ENCODE measurements around the gene COL6A3. TPM values are rescaled to one million over a fixed set of nuclear protein-coding genes. Genes with fewer than 3 reads are reported as not detected.

The COL6A3 gene
- total RNA-seq, 1 experiment from 2014 or later: 45.0 TPM

DNA sequence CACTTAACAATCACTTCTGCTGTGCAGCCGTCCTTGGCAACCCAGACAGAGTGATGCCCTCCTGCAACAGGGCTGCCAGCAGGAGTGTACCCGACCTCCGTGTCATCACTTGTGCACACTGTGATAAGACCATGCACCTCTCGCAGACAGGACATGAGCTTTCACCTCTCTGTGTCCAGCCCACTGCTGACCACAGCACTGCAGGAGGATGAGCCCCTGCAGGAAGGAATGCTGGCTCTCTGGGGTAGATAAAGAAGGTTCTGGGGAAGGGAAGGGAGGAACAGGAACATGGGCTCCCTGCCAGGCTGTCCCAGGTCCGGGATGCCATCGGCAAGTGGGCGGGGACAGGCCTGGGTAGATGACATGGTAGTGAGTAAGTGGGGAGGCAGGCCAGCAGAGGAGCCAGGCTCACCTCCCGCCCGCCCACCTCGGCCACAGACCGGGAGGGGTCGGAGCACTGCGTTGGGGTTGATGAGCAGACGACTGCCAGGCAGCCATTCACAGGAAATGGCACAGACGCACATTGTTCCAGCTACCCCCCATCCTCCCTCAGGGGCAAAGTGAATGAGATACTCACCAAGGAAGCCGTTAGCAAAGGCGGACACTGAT is 18.6 kb upstream of the COL6A3 start:
- peak; percentile 73 for ATAC-seq
- Histone ChIP-seq H3F3A (ENCODE audit: low read length, unreplicated experiment) (peaks cover 28% of the 10 kb centered on the region), H3K9ac (ENCODE audit: low read length) (peak overlapping the region; percentile 95), H3K27me3 (ENCODE audit: low read length) (no peaks in the 10 kb centered on the region), H3K36me3 (ENCODE audit: low read depth, low read length) (no peaks in the 10 kb centered on the region), H3K4me2 (ENCODE audit: low read length) (peak overlapping the region; percentile 81), H3K9me3 (ENCODE audit: low read length) (no peaks in the 10 kb centered on the region), H3K4me3 (ENCODE audit: low read length) (peak overlapping the region; percentile 61), H3K27ac (ENCODE audit: low read length) (peak overlapping the region; percentile 100), H3K79me2 (ENCODE audit: low read length) (peaks cover 30% of the 10 kb centered on the region), H3K9me2 (replicated peaks; ENCODE audit: low read length) (no peaks in the 10 kb centered on the region), H3K4me1 (ENCODE audit: insufficient read depth, low read length) (peaks cover 69% of the 10 kb centered on the region), H2AFZ (ENCODE audit: low read length) (no peak overlapping the region), H4K20me1 (ENCODE audit: low read length) (no peaks in the 10 kb centered on the region)
- intact Hi-C loops (cut with micrococcal nuclease): loop anchor here (1.0 to 5.0 kb wide), 4 partner anchors 33 to 68 kb away; partner anchors contain the start of gene MLPH
- DNase-seq: peak; percentile 97
- no peak for TF ChIP-seq EZH2phosphoT487 (IDR thresholded peaks at IDR 0.05; ENCODE audit: borderline replicate concordance, low read length)
- TF ChIP-seq, protein P1, sequence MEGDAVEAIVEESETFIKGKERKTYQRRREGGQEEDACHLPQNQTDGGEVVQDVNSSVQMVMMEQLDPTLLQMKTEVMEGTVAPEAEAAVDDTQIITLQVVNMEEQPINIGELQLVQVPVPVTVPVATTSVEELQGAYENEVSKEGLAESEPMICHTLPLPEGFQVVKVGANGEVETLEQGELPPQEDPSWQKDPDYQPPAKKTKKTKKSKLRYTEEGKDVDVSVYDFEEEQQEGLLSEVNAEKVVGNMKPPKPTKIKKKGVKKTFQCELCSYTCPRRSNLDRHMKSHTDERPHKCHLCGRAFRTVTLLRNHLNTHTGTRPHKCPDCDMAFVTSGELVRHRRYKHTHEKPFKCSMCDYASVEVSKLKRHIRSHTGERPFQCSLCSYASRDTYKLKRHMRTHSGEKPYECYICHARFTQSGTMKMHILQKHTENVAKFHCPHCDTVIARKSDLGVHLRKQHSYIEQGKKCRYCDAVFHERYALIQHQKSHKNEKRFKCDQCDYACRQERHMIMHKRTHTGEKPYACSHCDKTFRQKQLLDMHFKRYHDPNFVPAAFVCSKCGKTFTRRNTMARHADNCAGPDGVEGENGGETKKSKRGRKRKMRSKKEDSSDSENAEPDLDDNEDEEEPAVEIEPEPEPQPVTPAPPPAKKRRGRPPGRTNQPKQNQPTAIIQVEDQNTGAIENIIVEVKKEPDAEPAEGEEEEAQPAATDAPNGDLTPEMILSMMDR (conservative IDR thresholded peaks at IDR 0.05; ENCODE audit: low read depth, low read length): peak; percentile 38; the same call in 1 of the 2 replicates
- POLR2A ChIA-PET (ENCODE audit: unreplicated experiment): interaction anchor here (0.5 to 0.7 kb wide), 2 partner anchors 26 to 70 kb away, joined by 4 to 5 read pairs; no protein-coding TSS in a partner anchor
- no TSS peak for BruUV-seq (replicated peaks)
- CTCF ChIA-PET: interaction anchor here (0.6 to 1.5 kb wide), 3 partner anchors 11 to 53 kb away, joined by 4 to 5 read pairs (median 4); no protein-coding TSS in a partner anchor

DNA sequence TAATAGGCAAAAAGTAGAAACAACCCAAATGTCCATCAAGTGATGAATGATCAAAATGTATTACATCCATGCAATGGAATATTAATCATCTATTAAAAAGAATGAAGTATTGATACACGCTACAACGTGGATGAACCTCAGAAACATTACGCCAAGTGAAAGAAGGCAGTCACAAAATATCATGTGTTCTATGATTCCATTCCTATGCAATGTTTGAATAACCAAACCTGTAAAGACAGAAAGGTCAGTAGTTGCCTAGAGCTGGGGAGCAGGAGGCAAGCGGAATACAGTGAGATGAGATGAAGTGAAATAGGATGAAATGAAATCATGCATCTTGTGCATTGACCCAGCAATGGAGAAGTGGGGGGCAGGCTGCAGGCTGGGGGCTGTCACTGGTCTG is 17.9 kb upstream of the COL6A3 start:
- intact Hi-C loops (cut with micrococcal nuclease): loop anchor here (2.0 to 5.0 kb wide), 3 partner anchors 43 to 69 kb away; partner anchors contain the start of gene MLPH
- ChIA-PET POLR2A (ENCODE audit: unreplicated experiment) (no interaction called here), CTCF (interaction anchor here (0.6 to 1.0 kb wide), 3 partner anchors 34 to 54 kb away, joined by 3 to 4 read pairs (median 4); no protein-coding TSS in a partner anchor)
- peaks cover 28% of the 10 kb centered on the region for H3F3A ChIP-seq (ENCODE audit: low read length, unreplicated experiment)
- H3K79me2 ChIP-seq (ENCODE audit: low read length): peaks cover 30% of the 10 kb centered on the region
- H2AFZ ChIP-seq (ENCODE audit: low read length): no peak overlapping the region
- TF ChIP-seq, protein P1 (conservative IDR thresholded peaks at IDR 0.05; ENCODE audit: low read depth, low read length): no peak
- TF ChIP-seq EZH2 (IDR thresholded peaks at IDR 0.05; ENCODE audit: low read length, unreplicated experiment): no peak
- TF ChIP-seq EZH2phosphoT487 (IDR thresholded peaks at IDR 0.05; ENCODE audit: borderline replicate concordance, low read length): no peak
- H3K4me1 ChIP-seq (ENCODE audit: insufficient read depth, low read length): peaks cover 69% of the 10 kb centered on the region
- peak overlapping the region; percentile 95 for H3K9ac ChIP-seq (ENCODE audit: low read length)
- H3K4me3 ChIP-seq (ENCODE audit: low read length): peak overlapping the region; percentile 51
- H3K36me3 ChIP-seq (ENCODE audit: low read depth, low read length): no peaks in the 10 kb centered on the region
- peak overlapping the region; percentile 100 for H3K27ac ChIP-seq (ENCODE audit: low read length)
- H4K20me1 ChIP-seq (ENCODE audit: low read length): no peaks in the 10 kb centered on the region
- no peaks in the 10 kb centered on the region for H3K9me3 ChIP-seq (ENCODE audit: low read length)
- no TSS peak for BruUV-seq (replicated peaks)
- peak overlapping the region; percentile 79 for H3K4me2 ChIP-seq (ENCODE audit: low read length)
- peak; percentile 27 for DNase-seq
- no peaks in the 10 kb centered on the region for H3K27me3 ChIP-seq (ENCODE audit: low read length)
- no peaks in the 10 kb centered on the region for H3K9me2 ChIP-seq (replicated peaks; ENCODE audit: low read length)
- ATAC-seq: no peak

DNA sequence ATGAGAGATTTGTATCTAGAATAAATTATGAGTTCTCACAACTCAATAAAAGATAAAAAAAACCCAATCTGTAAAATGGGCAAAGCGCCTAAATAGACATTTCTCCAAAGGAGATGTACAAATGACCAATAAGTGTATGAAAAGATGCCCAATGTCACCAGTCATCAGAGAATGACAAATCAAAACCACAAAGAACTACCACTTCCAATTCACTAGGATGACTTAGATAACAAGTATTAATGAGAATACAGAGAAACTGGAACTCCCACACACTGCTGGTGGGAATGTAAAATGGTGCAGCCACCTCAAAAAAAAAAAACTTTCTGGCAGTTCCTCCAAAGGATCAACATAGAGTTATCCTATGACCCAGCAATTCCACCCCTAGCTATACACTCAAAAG is 17.4 kb upstream of the COL6A3 start:
- peak; percentile 1 for ATAC-seq
- H3F3A ChIP-seq (ENCODE audit: low read length, unreplicated experiment): peaks cover 28% of the 10 kb centered on the region
- peak; percentile 94 for DNase-seq
- H2AFZ ChIP-seq (ENCODE audit: low read length): no peak overlapping the region
- ChIA-PET POLR2A (ENCODE audit: unreplicated experiment) (no interaction called here), CTCF (interaction anchor here (0.6 to 0.7 kb wide), 2 partner anchors 12 to 34 kb away, joined by 3 read pairs; no protein-coding TSS in a partner anchor)
- TF ChIP-seq, protein P1 (conservative IDR thresholded peaks at IDR 0.05; ENCODE audit: low read depth, low read length): no peak
- no peak for TF ChIP-seq EZH2 (IDR thresholded peaks at IDR 0.05; ENCODE audit: low read length, unreplicated experiment)
- TF ChIP-seq EZH2phosphoT487 (IDR thresholded peaks at IDR 0.05; ENCODE audit: borderline replicate concordance, low read length): no peak
- intact Hi-C loops (cut with micrococcal nuclease): loop anchor here (5.0 kb wide), 1 partner anchor 56 kb away; the partner anchor contains the start of gene MLPH
- H3K9me2 ChIP-seq (replicated peaks; ENCODE audit: low read length): no peaks in the 10 kb centered on the region
- no TSS peak for BruUV-seq (replicated peaks)
- no peaks in the 10 kb centered on the region for H4K20me1 ChIP-seq (ENCODE audit: low read length)
- no peaks in the 10 kb centered on the region for H3K36me3 ChIP-seq (ENCODE audit: low read depth, low read length)
- peak overlapping the region; percentile 95 for H3K9ac ChIP-seq (ENCODE audit: low read length)
- H3K4me2 ChIP-seq (ENCODE audit: low read length): peak overlapping the region; percentile 79
- H3K27me3 ChIP-seq (ENCODE audit: low read length): no peaks in the 10 kb centered on the region
- H3K79me2 ChIP-seq (ENCODE audit: low read length): peaks cover 30% of the 10 kb centered on the region
- no peaks in the 10 kb centered on the region for H3K9me3 ChIP-seq (ENCODE audit: low read length)
- peak overlapping the region; percentile 51; the same call in 1 of the 2 replicates for H3K4me3 ChIP-seq (ENCODE audit: low read length)
- peak overlapping the region; percentile 100 for H3K27ac ChIP-seq (ENCODE audit: low read length)
- peaks cover 67% of the 10 kb centered on the region for H3K4me1 ChIP-seq (ENCODE audit: insufficient read depth, low read length)

All from PC-3 (cell line).